CD14-positive monocyte (primary cell): Measurements from ENCODE around the gene FAM177A1. TPM values are rescaled to one million over a fixed set of nuclear protein-coding genes. Genes with fewer than 3 reads are reported as not detected.
A peak's percentile ranks its signal among the peaks of the same experiment; 100 is the strongest.

ENCODE experiments used
- DNase-seq, 3 donors: peaks; one replicate each; pipeline ENCODE4 v3.0.0-alpha.2; 2011 to 2022
- H2AFZ ChIP-seq: 2 replicates; pipeline ENCODE4 v1.6.0; 2012; ENCODE audit warnings: mild to moderate bottlenecking, low read depth, low read length, inconsistent platforms; ENCODE audit not compliant: insufficient read depth, poor library complexity, severe bottlenecking
- H3K27ac ChIP-seq, 2 donors: 1 replicate in 1 of 2; 2 replicates in 1 of 2; pipeline ENCODE4 v1.5.1; 2012 to 2013; ENCODE audit warnings: low read length in 2 of 2, control low read depth in 1 of 2, inconsistent platforms in 1 of 2, low read depth in 1 of 2, mild to moderate bottlenecking in 1 of 2
- H3K27me3 ChIP-seq, 2 donors: one replicate each; pipeline versions ENCODE4 v1.6.0 to v1.6.1; 2011 to 2013; ENCODE audit warnings: low read length in 2 of 2; ENCODE audit not compliant: control insufficient read depth in 2 of 2, insufficient read depth in 2 of 2
- H3K36me3 ChIP-seq, 2 donors: replicated peaks in 1 of 2; 1 replicate in 1 of 2; 2 replicates in 1 of 2; pipeline versions ENCODE4 v1.5.1 to v1.6.1; 2012 to 2013; ENCODE audit warnings: low read length in 2 of 2, control low read depth in 1 of 2, inconsistent platforms in 1 of 2, mild to moderate bottlenecking in 1 of 2; ENCODE audit not compliant: insufficient read depth in 2 of 2, control insufficient read depth in 1 of 2
- H3K4me1 ChIP-seq, 2 donors: 1 replicate in 1 of 2; 2 replicates in 1 of 2; pipeline versions ENCODE4 v1.5.1 to v1.6.1; 2012 to 2013; ENCODE audit warnings: low read length in 2 of 2, control low read depth in 1 of 2, inconsistent platforms in 1 of 2, mild to moderate bottlenecking in 1 of 2, moderate library complexity in 1 of 2; ENCODE audit not compliant: insufficient read depth in 2 of 2, control insufficient read depth in 1 of 2
- H3K4me2 ChIP-seq: replicated peaks from 2 replicates; pipeline ENCODE3; 2012; ENCODE audit warnings: low read length, moderate library complexity, mild to moderate bottlenecking; ENCODE audit not compliant: poor library complexity, severe bottlenecking; ENCODE audit errors: extremely low read depth
- H3K4me3 ChIP-seq, 3 experiments: fragments of 200-600 bp in 1 of 3; sonication (generic) in 1 of 3; replicated peaks in 1 of 3; 1 replicate in 2 of 3; 2 replicates in 1 of 3; pipeline ENCODE4 v1.5.1; 2011 to 2013; ENCODE audit warnings: low read length in 3 of 3, mild to moderate bottlenecking in 3 of 3, control low read depth in 2 of 3, low read depth in 2 of 3, inconsistent platforms in 1 of 3, moderate library complexity in 1 of 3
- H3K79me2 ChIP-seq: 2 replicates; pipeline ENCODE4 v1.6.0; 2012; ENCODE audit warnings: mild to moderate bottlenecking, control low read depth, inconsistent platforms, low read length, moderate library complexity; ENCODE audit not compliant: insufficient read depth
- H3K9ac ChIP-seq: 2 replicates; pipeline ENCODE4 v1.6.0; 2017; ENCODE audit warnings: low read length, mild to moderate bottlenecking; ENCODE audit not compliant: insufficient read depth, poor library complexity, severe bottlenecking
- H3K9me3 ChIP-seq, 2 donors: replicated peaks in 1 of 2; 1 replicate in 1 of 2; 2 replicates in 1 of 2; pipeline versions ENCODE4 v1.5.1 to v1.6.1; 2012 to 2013; ENCODE audit warnings: low read length in 2 of 2, control low read depth in 1 of 2; ENCODE audit not compliant: control insufficient read depth in 1 of 2, insufficient read depth in 1 of 2
- H4K20me1 ChIP-seq: 2 replicates; pipeline ENCODE4 v1.6.0; 2012; ENCODE audit warnings: mild to moderate bottlenecking, low read length, control low read depth, moderate library complexity; ENCODE audit not compliant: insufficient read depth
- H3K27ac Mint-ChIP-seq, 7 donors: one replicate each; pipeline ENCODE4 v1.8.0; 2020; ENCODE audit warnings: mild to moderate bottlenecking in 7 of 7, mixed read lengths in 7 of 7, moderate library complexity in 6 of 7, inconsistent platforms in 2 of 7
- H3K27me3 Mint-ChIP-seq, 3 donors: one replicate each; pipeline ENCODE4 v1.8.0; 2021 to 2022; ENCODE audit warnings: low read depth in 3 of 3, mild to moderate bottlenecking in 3 of 3, mixed read lengths in 3 of 3, moderate library complexity in 3 of 3, inconsistent platforms in 1 of 3
- H3K36me3 Mint-ChIP-seq, 2 donors: one replicate each; pipeline ENCODE4 v1.8.0; 2020; ENCODE audit warnings: mixed read lengths in 2 of 2, inconsistent platforms in 1 of 2, mild to moderate bottlenecking in 1 of 2
- H3K4me1 Mint-ChIP-seq: one replicate; pipeline ENCODE4 v1.8.0; 2020; ENCODE audit warnings: mild to moderate bottlenecking, mixed read lengths
- H3K4me3 Mint-ChIP-seq, 2 donors: one replicate each; pipeline ENCODE4 v1.8.0; 2020; ENCODE audit warnings: mild to moderate bottlenecking in 2 of 2, mixed read lengths in 2 of 2, moderate library complexity in 1 of 2
- H3K9me3 Mint-ChIP-seq, 7 donors: one replicate each; pipeline ENCODE4 v1.8.0; 2020 to 2022; ENCODE audit warnings: mixed read lengths in 7 of 7, mild to moderate bottlenecking in 6 of 7, moderate library complexity in 6 of 7, inconsistent platforms in 2 of 7
- CTCF ChIP-seq: fragments of 200-600 bp; IDR thresholded peaks from one replicate; pipeline ENCODE4 v1.8.0; 2022; ENCODE audit warnings: antibody characterized with exemption, mild to moderate bottlenecking
- WGBS: methylation state at CpG from one replicate; pipeline ENCODE4 v1.1.5; 2013; ENCODE audit warnings: missing lambda C conversion rate; ENCODE audit not compliant: insufficient coverage; 5-methylcytosine and 5-hydroxymethylcytosine counted together
- intact Hi-C, 2 donors: fragments of 100-400 bp; cut with micrococcal nuclease; formaldehyde crosslinking; loops; one replicate each; pipeline versions ENCODE4 v1.15.0 to v1.15.1; 2023
- polyA plus RNA-seq, 3 donors: library from polyadenylated mRNA; depleted of rRNA in 1 of 3; unstranded in 2 of 3; stranded (reverse) in 1 of 3; fragments of 300-500 nt in 2 of 3; fragments of >200 nt in 1 of 3; fragmentation: Illumina TruSeq in 2 of 3; gene quantifications; 1 replicate in 2 of 3; 2 replicates in 1 of 3; pipeline ENCODE4 v1.2.3, GENCODE V29; 2012 to 2021

FAM177A1 gene
- polyA plus RNA-seq, 3 donors, result 12.5 to 48.1 (median 29.4) TPM

- no peaks in the 10 kb centered on the region for H3K4me1 ChIP-seq
- Mint-ChIP-seq H3K4me1 (no peaks in the 10 kb centered on the region), H3K27ac (peak overlapping the region in 1 of 7 donors; percentile 54), H3K9me3 (peaks cover 0 to 2% (median 0%) of the 10 kb centered on the region in 7 donors), H3K4me3 (no peak overlapping the region), H3K36me3 (peaks cover 29 to 59% of the 10 kb centered on the region in 2 donors), H3K27me3 (no peaks in the 10 kb centered on the region)
- H3K4me2 ChIP-seq, result no peak overlapping the region
- H3K4me3 ChIP-seq, result no peak overlapping the region
- no peaks in the 10 kb centered on the region for H4K20me1 ChIP-seq
- H3K9ac ChIP-seq, result no peak overlapping the region
- H3K36me3 ChIP-seq, result peaks cover 22 to 61% of the 10 kb centered on the region in 2 donors
- intact Hi-C loops, result no loop called here
- H3K27me3 ChIP-seq, result no peaks in the 10 kb centered on the region
- no peaks in the 10 kb centered on the region for H3K79me2 ChIP-seq
- no peaks in the 10 kb centered on the region for H3K9me3 ChIP-seq
- no peak overlapping the region for H3K27ac ChIP-seq
- no peak overlapping the region for H2AFZ ChIP-seq
- 83% methylated on average over 1 of the region's 2 CpGs for WGBS
- no peak for TF ChIP-seq CTCF
- DNase-seq, result no peak
Observed at GRCh38 chr14:35078082-35078481, 32.0 kb downstream of the FAM177A1 start.

- Mint-ChIP-seq H3K4me1 (no peaks in the 10 kb centered on the region), H3K27ac (no peak overlapping the region), H3K36me3 (peaks cover 33 to 63% of the 10 kb centered on the region in 2 donors), H3K9me3 (no peaks in the 10 kb centered on the region), H3K27me3 (no peaks in the 10 kb centered on the region), H3K4me3 (no peak overlapping the region)
- Histone ChIP-seq H3K9ac (no peak overlapping the region), H2AFZ (no peak overlapping the region), H3K27ac (no peak overlapping the region), H4K20me1 (no peaks in the 10 kb centered on the region), H3K4me3 (no peak overlapping the region), H3K4me2 (no peak overlapping the region), H3K79me2 (no peaks in the 10 kb centered on the region), H3K4me1 (no peaks in the 10 kb centered on the region), H3K9me3 (no peaks in the 10 kb centered on the region), H3K27me3 (no peaks in the 10 kb centered on the region), H3K36me3 (peaks cover 30 to 71% of the 10 kb centered on the region in 2 donors)
- WGBS, result 100% methylated on average over 1 of the region's 1 CpG
- TF ChIP-seq CTCF, result no peak
- DNase-seq, result no peak
- intact Hi-C loops, result no loop called here
Observed at GRCh38 chr14:35079742-35080141, 33.7 kb downstream of the FAM177A1 start.
